A673 (cell line): ENCODE data around the gene CUX1. TPM values are rescaled to one million over a fixed set of nuclear protein-coding genes. Genes with fewer than 3 reads are reported as not detected.

Experiments
- Bru-seq: library from RNA; stranded (reverse); fragments of 400-500 nt; gene quantifications from one replicate; lab custom pipeline; 2021; lab: Mats Ljungman, UMichigan
- BruChase-seq, 2 experiments: library from RNA; stranded (reverse); fragments of 400-500 nt; gene quantifications; one replicate each; lab custom pipeline; 2021; lab: Mats Ljungman, UMichigan
- BruUV-seq: library from RNA; stranded (reverse); fragments of 400-500 nt; replicated peaks from 2 replicates; lab custom pipeline; 2021; lab: Mats Ljungman, UMichigan
- CTCF ChIA-PET: fragments of 300-600 bp; sonication (Branson Sonifier 250); formaldehyde crosslinking; loops from one replicate; lab custom pipeline; 2022; ENCODE audit warnings: antibody characterized with exemption; lab: Charles Lee
- POLR2A ChIA-PET: fragments of 300-600 bp; sonication (Branson Sonifier 250); formaldehyde crosslinking; loops from one replicate; lab custom pipeline; 2022; ENCODE audit warnings: antibody characterized with exemption; ENCODE audit not compliant: low non-redundant PET; lab: Charles Lee
- DNase-seq: peaks from one replicate; pipeline ENCODE4 v3.0.0-alpha.2; 2015; ENCODE audit warnings: low spot score
- H3K27ac ChIP-seq: fragments of 200-600 bp; sonication (generic); 2 replicates; pipeline ENCODE4 v1.5.1; 2016; ENCODE audit warnings: mixed run types, low read depth, mild to moderate bottlenecking, mixed read lengths, antibody characterized with exemption, low read length; ENCODE audit not compliant: poor library complexity, severe bottlenecking
- H3K27me3 ChIP-seq: fragments of 200-600 bp; sonication (generic); replicated peaks from 2 replicates; pipeline ENCODE4 v1.6.1; 2017; ENCODE audit warnings: mixed run types, low read depth, mild to moderate bottlenecking, mixed read lengths, antibody characterized with exemption, low read length; ENCODE audit not compliant: insufficient read depth, poor library complexity
- H3K36me3 ChIP-seq: fragments of 200-600 bp; sonication (generic); 2 replicates; pipeline ENCODE4 v1.6.1; 2016; ENCODE audit warnings: mixed run types, mild to moderate bottlenecking, mixed read lengths, antibody characterized with exemption, low read length; ENCODE audit not compliant: insufficient read depth, poor library complexity, severe bottlenecking
- H3K4me1 ChIP-seq: fragments of 200-600 bp; sonication (generic); 2 replicates; pipeline ENCODE4 v1.6.1; 2017; ENCODE audit warnings: mixed run types, mild to moderate bottlenecking, mixed read lengths, antibody characterized with exemption, low read length; ENCODE audit not compliant: insufficient read depth, poor library complexity, severe bottlenecking
- H3K4me3 ChIP-seq: fragments of 200-600 bp; sonication (generic); 2 replicates; pipeline ENCODE4 v1.5.1; 2016; ENCODE audit warnings: low read depth, mixed run types, mild to moderate bottlenecking, mixed read lengths, low read length; ENCODE audit not compliant: poor library complexity, severe bottlenecking
- H3K9me3 ChIP-seq: fragments of 200-600 bp; sonication (generic); 2 replicates; pipeline ENCODE4 v1.6.1; 2016; ENCODE audit warnings: mixed run types, low read depth, mild to moderate bottlenecking, mixed read lengths, antibody characterized with exemption, low read length; ENCODE audit not compliant: poor library complexity, severe bottlenecking
- CTCF ChIP-seq: fragments of 300-800, 200-600 bp; sonication (generic); conservative IDR thresholded peaks from 2 replicates; pipeline ENCODE4 v1.5.1; 2017; ENCODE audit warnings: low read depth, mild to moderate bottlenecking, antibody characterized with exemption, low read length, moderate library complexity, mixed read lengths
- EZH2 ChIP-seq: fragments of 200-600 bp; sonication (generic); IDR thresholded peaks from 2 replicates; pipeline ENCODE4 v1.6.1; 2017; ENCODE audit warnings: borderline replicate concordance, low read depth, mild to moderate bottlenecking, mixed read lengths, antibody characterized with exemption, low read length; ENCODE audit not compliant: poor library complexity, severe bottlenecking
- intact Hi-C: fragments of 100-400 bp; cut with micrococcal nuclease; formaldehyde crosslinking; loops from one replicate; pipeline ENCODE4 v1.10.0; 2022; ENCODE audit not compliant: unreplicated experiment
- long read RNA-seq: library from polyadenylated mRNA; stranded (forward); transcript quantifications from one replicate; pipeline ENCODE4 v2.0.0, GENCODE V29; 2022
- total RNA-seq: library from RNA; stranded (reverse); gene quantifications from 2 replicates; pipeline ENCODE4 v1.2.3, GENCODE V29; 2021

CUX1 gene
- total RNA-seq (49.4 and 53.1 TPM in 2 replicates), Bru-seq, nascent RNA (percentile 71 among the genes with signal in this experiment), BruChase-seq, experiment 1, labeled RNA remaining after a 2-hour chase (percentile 68 among the genes with signal in this experiment), BruChase-seq, experiment 2, labeled RNA remaining after a 6-hour chase (percentile 82 among the genes with signal in this experiment)
- long read RNA-seq, full-length matches to known transcripts: 14 of 78 reads
- long read RNA-seq, partial matches to known transcripts: 50 of 78 reads
- long read RNA-seq, other reads (novel, unspliced or antisense): 14 of 78 reads

- TF ChIP-seq CTCF (no peak), EZH2 (no peak)
- BruUV-seq: TSS peak; percentile 33
- Histone ChIP-seq H3K27ac (no peak within 1 kb of the TSS), H3K4me1 (peaks cover 55% of the 10 kb centered on the region), H3K4me3 (peak within 1 kb of the TSS; percentile 72), H3K9me3 (no peaks in the 10 kb centered on the region), H3K36me3 (no peaks in the 10 kb centered on the region), H3K27me3 (no peaks in the 10 kb centered on the region)
- CTCF ChIA-PET: no interaction called here
- DNase-seq: peak; percentile 27
- intact Hi-C loops: loop anchor here (5.0 to 10.0 kb wide), 3 partner anchors 213 to 420 kb away; no protein-coding TSS in a partner anchor
- POLR2A ChIA-PET: interaction anchor here (0.7 kb wide), 1 partner anchor 83 kb away, joined by 3 read pairs; no protein-coding TSS in a partner anchor
Measured at GRCh38 chr7:101817471-101818286, at the start of gene CUX1. TSS of gene CUX1 (plus strand) at chr7:101817626. CDS start at chr7:101817640, 14 bp downstream.

DNA sequence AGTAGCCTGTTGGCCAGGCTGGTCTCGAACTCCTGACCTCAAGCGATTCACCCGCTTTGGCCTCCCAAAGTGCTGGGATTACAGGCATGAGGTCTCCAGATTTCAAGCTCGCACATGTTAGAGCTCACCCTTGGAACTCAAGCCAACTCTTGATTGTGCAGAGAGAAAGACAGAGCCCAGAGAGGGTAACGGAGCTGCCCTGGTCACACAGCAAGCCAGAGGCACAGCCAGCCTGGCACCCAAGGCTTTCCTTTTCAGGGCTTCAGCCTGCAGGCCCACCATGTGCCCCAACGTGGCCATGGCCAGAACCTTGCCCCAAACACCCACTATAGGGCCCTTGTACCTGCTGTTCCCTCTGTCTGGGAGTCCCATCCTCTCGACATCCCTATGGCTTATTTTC lies 49.1 kb upstream of the CUX1 start:
- no peak overlapping the region for H3K27ac ChIP-seq
- H3K27me3 ChIP-seq: no peaks in the 10 kb centered on the region
- H3K9me3 ChIP-seq: no peaks in the 10 kb centered on the region
- no peak for TF ChIP-seq EZH2
- no peak for TF ChIP-seq CTCF
- ChIA-PET POLR2A (no interaction called here), CTCF (no interaction called here)
- no TSS peak for BruUV-seq
- no peak overlapping the region for H3K4me3 ChIP-seq
- no peak for DNase-seq
- no peaks in the 10 kb centered on the region for H3K36me3 ChIP-seq
- intact Hi-C loops: no loop called here
- H3K4me1 ChIP-seq: peaks cover 6% of the 10 kb centered on the region

DNA sequence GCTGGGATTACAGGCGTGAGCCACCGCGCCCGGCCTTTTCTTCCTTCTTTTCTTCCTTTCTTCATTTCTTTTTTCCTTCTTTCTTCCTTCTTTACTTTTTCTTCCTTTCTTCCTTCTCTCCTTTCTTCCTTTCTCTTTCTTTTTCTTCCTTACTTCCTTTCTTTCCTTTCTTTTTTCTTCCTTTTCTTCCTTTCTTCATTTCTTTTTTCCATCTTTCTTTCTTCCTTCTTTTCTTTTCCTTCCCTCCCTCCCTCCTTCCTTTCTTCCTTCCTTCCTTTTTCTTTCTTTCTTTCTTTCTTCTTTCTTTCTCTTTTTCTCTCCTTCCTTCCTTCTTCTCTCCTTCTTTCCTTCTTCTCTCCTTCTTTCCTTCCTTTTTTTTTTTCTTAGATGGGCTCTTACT lies 47.0 kb upstream of the CUX1 start:
- no peaks in the 10 kb centered on the region for H3K9me3 ChIP-seq
- no peaks in the 10 kb centered on the region for H3K36me3 ChIP-seq
- ChIA-PET CTCF (interaction anchor here (0.7 kb wide), 1 partner anchor 258 kb away, joined by 5 read pairs; no protein-coding TSS in a partner anchor), POLR2A (no interaction called here)
- BruUV-seq: no TSS peak
- no peaks in the 10 kb centered on the region for H3K4me1 ChIP-seq
- no peak for TF ChIP-seq EZH2
- no peak for TF ChIP-seq CTCF
- no peak for DNase-seq
- H3K27ac ChIP-seq: no peak overlapping the region
- intact Hi-C loops: no loop called here
- no peak overlapping the region for H3K4me3 ChIP-seq
- H3K27me3 ChIP-seq: no peaks in the 10 kb centered on the region
